A673 (cell line): ENCODE data around the gene NEGR1.

ENCODE experiments used
- EZH2 ChIP-seq: fragments of 200-600 bp; sonication (generic); IDR thresholded peaks from 2 replicates; pipeline ENCODE4 v1.6.1; 2017; ENCODE audit warnings: borderline replicate concordance, low read depth, mild to moderate bottlenecking, mixed read lengths, antibody characterized with exemption, low read length; ENCODE audit not compliant: poor library complexity, severe bottlenecking
- TF ChIP-seq, protein P1 (sequence below): fragments of 300-800, 200-600 bp; sonication (generic); conservative IDR thresholded peaks from 2 replicates; pipeline ENCODE4 v1.5.1; 2017; ENCODE audit warnings: low read depth, mild to moderate bottlenecking, antibody characterized with exemption, low read length, moderate library complexity, mixed read lengths

DNA sequence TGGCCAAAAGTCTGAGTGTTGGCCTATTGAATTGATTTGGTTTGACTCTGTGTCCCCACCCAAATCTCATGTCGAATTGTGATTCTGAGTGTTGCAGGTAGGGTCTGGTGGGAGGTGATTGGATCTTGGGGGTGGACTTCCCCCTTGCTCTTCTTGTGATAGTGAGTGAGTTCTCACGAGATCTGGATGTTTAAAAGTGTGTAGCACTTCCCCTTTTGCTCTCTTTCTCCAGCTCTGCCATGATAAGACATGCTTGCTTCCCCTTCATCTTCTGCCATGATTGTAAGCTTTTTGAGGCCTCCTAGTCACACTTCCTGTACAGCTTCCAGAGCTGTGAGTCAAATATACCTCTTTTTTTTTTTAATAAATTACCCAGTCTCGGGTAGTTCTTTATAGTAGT is 904.5 kb downstream of the NEGR1 start:
- TF ChIP-seq EZH2: no peak
- TF ChIP-seq, protein P1, sequence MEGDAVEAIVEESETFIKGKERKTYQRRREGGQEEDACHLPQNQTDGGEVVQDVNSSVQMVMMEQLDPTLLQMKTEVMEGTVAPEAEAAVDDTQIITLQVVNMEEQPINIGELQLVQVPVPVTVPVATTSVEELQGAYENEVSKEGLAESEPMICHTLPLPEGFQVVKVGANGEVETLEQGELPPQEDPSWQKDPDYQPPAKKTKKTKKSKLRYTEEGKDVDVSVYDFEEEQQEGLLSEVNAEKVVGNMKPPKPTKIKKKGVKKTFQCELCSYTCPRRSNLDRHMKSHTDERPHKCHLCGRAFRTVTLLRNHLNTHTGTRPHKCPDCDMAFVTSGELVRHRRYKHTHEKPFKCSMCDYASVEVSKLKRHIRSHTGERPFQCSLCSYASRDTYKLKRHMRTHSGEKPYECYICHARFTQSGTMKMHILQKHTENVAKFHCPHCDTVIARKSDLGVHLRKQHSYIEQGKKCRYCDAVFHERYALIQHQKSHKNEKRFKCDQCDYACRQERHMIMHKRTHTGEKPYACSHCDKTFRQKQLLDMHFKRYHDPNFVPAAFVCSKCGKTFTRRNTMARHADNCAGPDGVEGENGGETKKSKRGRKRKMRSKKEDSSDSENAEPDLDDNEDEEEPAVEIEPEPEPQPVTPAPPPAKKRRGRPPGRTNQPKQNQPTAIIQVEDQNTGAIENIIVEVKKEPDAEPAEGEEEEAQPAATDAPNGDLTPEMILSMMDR: no peak
